RWPE2 (cell line): ENCODE results near the gene GPR148.

Experiments
- ATAC-seq: fragments of 200-7000 bp; cut with Tn5 transposase; 3 replicates; pipeline ENCODE4 v1.9.1; 2021; ENCODE audit warnings: low read depth
- DNase-seq: peaks from one replicate; pipeline ENCODE4 v3.0.0-alpha.2; 2020; ENCODE audit warnings: low spot score
- H3K27ac ChIP-seq: fragments of 450-650 bp; 2 replicates; pipeline ENCODE4 v1.5.1; 2017; ENCODE audit warnings: mild to moderate bottlenecking; ENCODE audit not compliant: poor library complexity, severe bottlenecking
- H3K27me3 ChIP-seq: fragments of 250-450 bp; sonication (Bioruptor Pico); 2 replicates; pipeline ENCODE4 v1.5.1; 2021; ENCODE audit warnings: mild to moderate bottlenecking, moderate library complexity; ENCODE audit not compliant: insufficient read depth, poor library complexity, severe bottlenecking
- H3K36me3 ChIP-seq: fragments of 250-450 bp; sonication (Bioruptor Pico); 2 replicates; pipeline ENCODE4 v1.5.1; 2020; ENCODE audit warnings: low read depth, mild to moderate bottlenecking, moderate library complexity
- H3K4me1 ChIP-seq: fragments of 250-450 bp; sonication (Bioruptor Pico); 2 replicates; pipeline ENCODE4 v1.5.1; 2021; ENCODE audit warnings: mild to moderate bottlenecking, moderate library complexity; ENCODE audit not compliant: insufficient read depth, poor library complexity, severe bottlenecking
- H3K4me3 ChIP-seq: fragments of 250-450 bp; sonication (Bioruptor Pico); 2 replicates; pipeline ENCODE4 v1.5.1; 2021; ENCODE audit warnings: mild to moderate bottlenecking, moderate library complexity; ENCODE audit not compliant: severe bottlenecking
- H3K9me3 ChIP-seq: fragments of 250-450 bp; sonication (Bioruptor Pico); 2 replicates; pipeline ENCODE4 v1.5.1; 2021; ENCODE audit warnings: mild to moderate bottlenecking, moderate library complexity; ENCODE audit not compliant: severe bottlenecking
- TF ChIP-seq, protein P1 (sequence below): fragments of 450-650 bp; IDR thresholded peaks from one replicate; pipeline ENCODE4 v1.5.1; 2017; ENCODE audit warnings: mild to moderate bottlenecking, moderate library complexity; ENCODE audit not compliant: poor library complexity, severe bottlenecking

Gene GPR148

DNA sequence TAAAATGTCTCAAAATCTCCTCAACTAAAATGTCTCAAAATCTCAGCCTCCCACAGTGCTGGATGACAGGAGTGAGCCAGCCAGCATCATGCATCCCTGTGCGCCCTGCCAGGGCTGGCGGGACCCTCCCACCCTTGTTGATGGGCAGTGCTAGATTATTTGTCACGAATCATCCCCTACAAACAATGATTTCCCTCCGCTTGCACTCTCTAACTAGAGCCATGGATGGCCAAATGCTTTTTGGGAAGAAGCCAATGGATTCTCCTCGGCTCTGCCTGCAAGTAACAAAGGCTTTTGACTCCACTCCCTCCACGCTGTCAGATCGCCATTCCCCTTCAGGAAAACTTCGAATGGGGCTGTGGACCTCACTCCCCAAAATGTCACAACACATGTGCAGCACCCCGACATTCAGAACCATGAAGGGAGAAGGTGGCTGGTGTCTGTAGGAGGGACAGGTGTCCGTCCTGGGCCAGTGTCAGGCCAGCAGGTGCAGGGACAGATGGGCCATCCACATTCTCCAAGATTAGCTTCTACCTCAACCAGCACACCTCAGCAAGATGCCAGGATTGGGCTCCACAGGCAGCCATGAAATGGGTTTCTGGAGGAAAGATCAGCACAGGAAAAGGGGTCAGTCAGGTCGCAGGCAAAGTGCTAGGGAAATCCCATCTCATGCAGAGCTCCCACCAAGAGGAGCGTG lies 38.0 kb downstream of the GPR148 start:
- H3K4me1 ChIP-seq = peaks cover 2% of the 10 kb centered on the region
- H3K4me3 ChIP-seq = no peak overlapping the region
- no peak overlapping the region for H3K27ac ChIP-seq
- no peak for DNase-seq
- no peaks in the 10 kb centered on the region for H3K9me3 ChIP-seq
- no peaks in the 10 kb centered on the region for H3K36me3 ChIP-seq
- TF ChIP-seq, protein P1, sequence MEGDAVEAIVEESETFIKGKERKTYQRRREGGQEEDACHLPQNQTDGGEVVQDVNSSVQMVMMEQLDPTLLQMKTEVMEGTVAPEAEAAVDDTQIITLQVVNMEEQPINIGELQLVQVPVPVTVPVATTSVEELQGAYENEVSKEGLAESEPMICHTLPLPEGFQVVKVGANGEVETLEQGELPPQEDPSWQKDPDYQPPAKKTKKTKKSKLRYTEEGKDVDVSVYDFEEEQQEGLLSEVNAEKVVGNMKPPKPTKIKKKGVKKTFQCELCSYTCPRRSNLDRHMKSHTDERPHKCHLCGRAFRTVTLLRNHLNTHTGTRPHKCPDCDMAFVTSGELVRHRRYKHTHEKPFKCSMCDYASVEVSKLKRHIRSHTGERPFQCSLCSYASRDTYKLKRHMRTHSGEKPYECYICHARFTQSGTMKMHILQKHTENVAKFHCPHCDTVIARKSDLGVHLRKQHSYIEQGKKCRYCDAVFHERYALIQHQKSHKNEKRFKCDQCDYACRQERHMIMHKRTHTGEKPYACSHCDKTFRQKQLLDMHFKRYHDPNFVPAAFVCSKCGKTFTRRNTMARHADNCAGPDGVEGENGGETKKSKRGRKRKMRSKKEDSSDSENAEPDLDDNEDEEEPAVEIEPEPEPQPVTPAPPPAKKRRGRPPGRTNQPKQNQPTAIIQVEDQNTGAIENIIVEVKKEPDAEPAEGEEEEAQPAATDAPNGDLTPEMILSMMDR = no peak
- no peak for ATAC-seq
- no peaks in the 10 kb centered on the region for H3K27me3 ChIP-seq

DNA sequence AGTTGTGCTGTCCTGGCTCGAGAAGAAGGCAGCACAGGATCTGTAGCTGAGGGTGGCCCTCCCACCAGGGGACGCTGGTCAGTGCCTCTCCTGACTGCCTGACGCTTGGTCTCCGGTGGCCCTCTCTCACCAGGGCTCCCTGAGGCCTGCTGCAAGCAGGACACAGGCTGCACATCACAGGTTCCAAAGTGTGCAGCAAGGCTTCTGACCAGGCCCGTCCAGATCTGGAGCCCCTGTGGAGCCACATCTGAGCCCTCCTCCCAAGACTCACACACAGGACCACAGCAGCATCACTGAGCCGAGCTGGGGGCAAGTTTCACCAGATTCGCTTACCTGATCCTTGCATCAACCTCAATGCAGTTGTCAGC lies 38.5 kb downstream of the GPR148 start:
- Histone ChIP-seq H3K27me3 (no peaks in the 10 kb centered on the region), H3K4me3 (no peak overlapping the region), H3K9me3 (no peaks in the 10 kb centered on the region), H3K36me3 (no peaks in the 10 kb centered on the region), H3K27ac (no peak overlapping the region), H3K4me1 (peaks cover 2% of the 10 kb centered on the region)
- TF ChIP-seq, protein P1 = no peak
- DNase-seq (no peak), ATAC-seq (no peak)

DNA sequence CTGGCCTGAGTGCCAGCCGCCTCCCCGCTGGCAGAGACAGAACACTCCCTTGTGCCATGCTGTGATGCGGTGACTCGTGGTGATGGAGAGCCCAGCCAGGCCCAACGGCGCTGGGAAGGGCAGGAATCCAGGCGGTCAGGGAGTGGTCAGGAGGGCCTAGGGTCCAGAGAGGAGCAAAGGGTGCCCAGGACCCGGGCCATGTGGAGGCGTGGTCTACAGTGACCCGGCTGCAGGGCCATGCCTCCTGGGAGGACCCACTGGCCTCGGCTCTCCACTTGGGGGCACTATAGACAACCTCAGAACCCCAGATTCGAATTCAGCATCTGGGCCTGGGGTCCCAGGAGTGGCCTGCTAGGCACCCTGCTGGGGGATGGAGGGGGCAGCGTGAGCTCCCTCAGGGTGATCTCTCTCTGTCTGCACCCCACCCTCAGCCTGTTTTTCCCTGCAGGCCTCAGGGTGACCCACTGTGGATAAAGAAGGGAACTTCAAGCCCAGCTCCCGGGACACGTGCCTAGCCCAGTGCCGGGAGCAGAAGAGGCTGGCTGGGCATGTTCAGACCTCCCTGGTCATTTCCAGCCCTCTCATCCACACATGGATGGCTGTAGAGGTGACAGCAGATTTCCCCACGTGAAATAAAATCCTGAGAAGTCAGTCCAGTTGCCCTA lies 39.5 kb downstream of the GPR148 start:
- no peak overlapping the region for H3K27ac ChIP-seq
- peaks cover 2% of the 10 kb centered on the region for H3K4me1 ChIP-seq
- H3K4me3 ChIP-seq = no peak overlapping the region
- no peak for ATAC-seq
- H3K9me3 ChIP-seq = no peaks in the 10 kb centered on the region
- H3K27me3 ChIP-seq = no peaks in the 10 kb centered on the region
- no peaks in the 10 kb centered on the region for H3K36me3 ChIP-seq
- TF ChIP-seq, protein P1 = no peak
- DNase-seq = no peak

DNA sequence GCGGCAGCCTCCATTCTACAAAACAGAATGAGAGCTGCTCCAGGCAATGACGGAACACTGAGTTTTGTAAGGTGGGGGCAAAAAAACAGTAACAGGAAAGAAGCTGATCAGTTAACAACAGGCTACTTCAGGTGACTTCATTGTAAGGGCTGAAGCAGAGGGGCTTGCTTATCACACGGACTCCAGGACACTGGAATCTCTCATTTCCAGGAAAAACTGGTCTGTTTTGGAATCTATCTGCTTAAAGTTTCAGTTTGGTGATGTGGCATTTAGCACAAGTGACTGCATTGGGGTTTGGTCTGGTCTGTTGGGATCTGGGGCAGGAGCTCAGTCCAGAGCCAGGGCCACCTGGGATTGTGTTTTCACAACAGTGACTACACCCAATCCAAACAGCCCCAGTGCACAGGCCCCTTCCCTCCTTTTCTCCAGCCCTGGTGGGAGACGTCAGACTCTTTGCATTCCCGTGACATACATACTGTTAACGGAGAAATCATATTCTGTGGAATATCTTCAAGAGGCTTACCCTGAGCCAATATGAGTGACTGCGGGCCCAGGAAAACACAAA lies 40.6 kb downstream of the GPR148 start:
- Histone ChIP-seq H3K9me3 (no peaks in the 10 kb centered on the region), H3K4me1 (peaks cover 2% of the 10 kb centered on the region), H3K27me3 (no peaks in the 10 kb centered on the region), H3K4me3 (no peak overlapping the region), H3K27ac (no peak overlapping the region), H3K36me3 (no peaks in the 10 kb centered on the region)
- DNase-seq = no peak
- TF ChIP-seq, protein P1 = no peak
- no peak for ATAC-seq

DNA sequence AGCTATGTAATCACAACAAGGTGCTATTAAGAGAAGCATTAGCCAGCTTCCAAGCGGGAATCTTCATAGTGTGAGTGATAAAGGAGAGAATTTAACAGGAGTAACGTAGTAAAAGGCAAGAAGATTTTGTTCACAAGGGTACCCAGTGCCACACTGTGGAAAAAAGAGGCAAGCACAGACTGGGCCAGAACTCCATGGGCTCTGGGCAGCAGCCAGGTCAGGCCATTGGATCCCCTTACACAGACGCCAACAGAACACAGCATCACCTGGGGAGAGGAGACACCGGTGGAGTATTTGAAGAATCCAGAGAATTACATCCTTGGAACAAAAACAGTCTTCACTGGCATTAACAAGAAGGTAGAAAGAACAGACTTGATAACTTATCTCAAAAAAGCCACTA lies 47.7 kb downstream of the GPR148 start:
- peak; percentile 59 for ATAC-seq
- TF ChIP-seq, protein P1 = no peak
- Histone ChIP-seq H3K4me3 (no peak overlapping the region), H3K9me3 (no peaks in the 10 kb centered on the region), H3K4me1 (no peaks in the 10 kb centered on the region), H3K27me3 (no peaks in the 10 kb centered on the region), H3K27ac (no peak overlapping the region), H3K36me3 (no peaks in the 10 kb centered on the region)
- DNase-seq = no peak
